IPS DF 6.9 (cell line): ENCODE results near the gene GTF2F1.
"Not testable (repeated sequence)": the region's sequence is repeated elsewhere in the genome, so short reads cannot be mapped to it uniquely, and the experiment has no call there.

Experiments
- DNase-seq: peaks from one replicate; pipeline ENCODE4 v3.0.0-alpha.2; 2013; ENCODE audit warnings: low read depth, low spot score
- H3K27ac ChIP-seq: one replicate; pipeline ENCODE4 v1.5.1; 2013; ENCODE audit warnings: low read length, control low read depth
- H3K27me3 ChIP-seq: 2 replicates; pipeline ENCODE4 v1.6.1; 2013; ENCODE audit warnings: mild to moderate bottlenecking, low read length; ENCODE audit not compliant: control insufficient read depth, insufficient read depth
- H3K36me3 ChIP-seq: 2 replicates; pipeline ENCODE4 v1.6.1; 2013; ENCODE audit warnings: low read length; ENCODE audit not compliant: control insufficient read depth, insufficient read depth
- H3K4me1 ChIP-seq: 2 replicates; pipeline ENCODE4 v1.6.1; 2013; ENCODE audit warnings: low read length; ENCODE audit not compliant: control insufficient read depth, insufficient read depth
- H3K4me3 ChIP-seq: 2 replicates; pipeline ENCODE4 v1.5.1; 2013; ENCODE audit warnings: mild to moderate bottlenecking, low read length
- H3K9me3 ChIP-seq: 2 replicates; pipeline ENCODE4 v1.6.1; 2013; ENCODE audit warnings: low read length, inconsistent platforms; ENCODE audit not compliant: control insufficient read depth, insufficient read depth
- WGBS: extraction: QIAGEN DNeasy Blood & Tissue Kit; methylation state at CpG from one replicate; pipeline ENCODE4 v1.1.7; 2013; ENCODE audit warnings: mixed read lengths, missing lambda C conversion rate; ENCODE audit not compliant: insufficient read length, insufficient coverage; 5-methylcytosine and 5-hydroxymethylcytosine counted together

GTF2F1 gene, protein sequence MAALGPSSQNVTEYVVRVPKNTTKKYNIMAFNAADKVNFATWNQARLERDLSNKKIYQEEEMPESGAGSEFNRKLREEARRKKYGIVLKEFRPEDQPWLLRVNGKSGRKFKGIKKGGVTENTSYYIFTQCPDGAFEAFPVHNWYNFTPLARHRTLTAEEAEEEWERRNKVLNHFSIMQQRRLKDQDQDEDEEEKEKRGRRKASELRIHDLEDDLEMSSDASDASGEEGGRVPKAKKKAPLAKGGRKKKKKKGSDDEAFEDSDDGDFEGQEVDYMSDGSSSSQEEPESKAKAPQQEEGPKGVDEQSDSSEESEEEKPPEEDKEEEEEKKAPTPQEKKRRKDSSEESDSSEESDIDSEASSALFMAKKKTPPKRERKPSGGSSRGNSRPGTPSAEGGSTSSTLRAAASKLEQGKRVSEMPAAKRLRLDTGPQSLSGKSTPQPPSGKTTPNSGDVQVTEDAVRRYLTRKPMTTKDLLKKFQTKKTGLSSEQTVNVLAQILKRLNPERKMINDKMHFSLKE

DNA sequence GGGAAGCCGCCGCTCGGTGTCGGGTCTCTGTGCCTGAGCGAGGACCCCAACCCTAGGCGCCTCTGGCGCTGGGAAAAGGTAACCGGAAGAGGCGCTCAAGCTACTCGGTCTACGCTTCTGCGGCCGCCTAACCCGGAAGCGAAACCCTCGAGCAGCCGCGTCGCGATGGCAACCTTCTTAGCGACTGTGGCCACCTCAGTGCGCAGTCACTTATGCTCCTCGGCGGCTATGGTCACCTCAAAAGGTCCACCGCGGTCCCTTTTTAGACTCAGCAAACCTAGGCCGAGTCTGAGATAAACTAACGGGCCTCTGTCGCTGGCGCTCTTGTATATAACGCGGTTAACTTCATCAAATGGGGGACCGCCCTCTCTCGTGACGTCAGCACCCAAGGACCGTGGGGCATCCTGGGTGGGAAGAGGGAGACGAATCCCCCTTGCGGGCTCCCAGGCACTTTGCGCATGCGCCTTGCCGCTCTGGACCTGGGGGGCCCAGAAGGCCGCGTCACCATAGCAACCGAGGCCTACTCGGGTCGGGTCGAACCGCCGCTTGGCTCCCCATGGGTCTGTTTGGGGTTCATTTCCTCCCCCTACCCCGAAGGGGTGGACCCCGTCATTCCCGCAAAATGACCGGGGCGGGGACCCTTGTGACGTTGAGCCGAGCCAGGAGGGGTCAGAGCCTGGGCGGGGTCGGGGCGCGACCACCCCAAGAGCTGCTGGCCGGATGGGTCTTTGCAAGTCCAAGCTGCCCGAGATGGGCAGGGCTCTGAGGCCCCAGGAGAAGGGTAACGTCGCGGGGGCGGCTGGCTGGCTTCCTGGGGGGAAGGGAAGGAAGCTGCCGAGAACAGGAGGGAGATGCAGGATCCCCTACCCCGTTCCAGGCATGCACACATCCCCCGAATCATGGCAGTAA lies at the start of gene GTF2F1:
GTF2F1 (minus strand) TSS at position 91 of the 909 bp plus-strand sequence. CDS start 169 bp downstream, outside the sequence.
- H3K36me3 ChIP-seq = peaks cover 9% of the 10 kb centered on the region; the same call in 1 of the 2 replicates
- H3K4me3 ChIP-seq = peak within 1 kb of the TSS; percentile 79
- no peaks in the 10 kb centered on the region for H3K9me3 ChIP-seq
- WGBS = no CpG with 5 or more reads among the region's 69 CpGs
- DNase-seq = peak; percentile 74
- H3K27ac ChIP-seq = no peak within 1 kb of the TSS
- H3K27me3 ChIP-seq = no peaks in the 10 kb centered on the region
- peaks cover 2% of the 10 kb centered on the region for H3K4me1 ChIP-seq

DNA sequence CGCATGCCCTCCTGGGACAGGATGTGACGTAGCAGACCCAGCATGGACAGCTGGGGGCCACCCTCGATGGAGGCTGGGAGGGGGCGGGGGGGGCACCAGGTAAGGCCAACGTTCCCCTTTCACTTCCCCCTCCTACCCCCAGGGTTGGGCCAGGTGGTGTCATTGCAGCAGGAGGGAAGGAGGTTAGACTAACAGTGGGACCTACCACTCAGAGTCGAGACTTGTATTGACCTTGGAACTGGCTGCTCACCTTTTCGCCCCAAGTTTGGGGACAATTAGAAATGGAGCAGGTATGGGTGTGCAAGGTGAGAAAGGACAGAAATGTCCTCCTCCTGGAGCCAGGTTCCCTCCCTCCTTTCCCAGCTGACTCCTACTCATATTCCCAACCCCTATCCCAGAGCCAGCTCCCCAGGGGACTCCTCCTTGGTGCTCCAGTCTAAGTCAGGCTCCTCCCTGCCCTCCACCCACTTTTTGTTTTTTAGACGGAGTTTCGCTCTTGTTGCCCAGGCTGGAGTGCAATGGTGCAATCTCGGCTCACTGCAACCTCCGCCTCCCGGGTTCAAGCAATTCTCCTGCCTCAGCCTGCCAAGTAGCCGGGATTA lies 49.2 kb upstream of the GTF2F1 start:
- H3K36me3 ChIP-seq = no peaks in the 10 kb centered on the region
- no peaks in the 10 kb centered on the region for H3K9me3 ChIP-seq
- H3K4me3 ChIP-seq = no peak overlapping the region
- H3K4me1 ChIP-seq = no peaks in the 10 kb centered on the region
- WGBS = no CpG with 5 or more reads among the region's 13 CpGs
- no peak for DNase-seq
- H3K27me3 ChIP-seq = no peaks in the 10 kb centered on the region
- H3K27ac ChIP-seq = no peak overlapping the region

DNA sequence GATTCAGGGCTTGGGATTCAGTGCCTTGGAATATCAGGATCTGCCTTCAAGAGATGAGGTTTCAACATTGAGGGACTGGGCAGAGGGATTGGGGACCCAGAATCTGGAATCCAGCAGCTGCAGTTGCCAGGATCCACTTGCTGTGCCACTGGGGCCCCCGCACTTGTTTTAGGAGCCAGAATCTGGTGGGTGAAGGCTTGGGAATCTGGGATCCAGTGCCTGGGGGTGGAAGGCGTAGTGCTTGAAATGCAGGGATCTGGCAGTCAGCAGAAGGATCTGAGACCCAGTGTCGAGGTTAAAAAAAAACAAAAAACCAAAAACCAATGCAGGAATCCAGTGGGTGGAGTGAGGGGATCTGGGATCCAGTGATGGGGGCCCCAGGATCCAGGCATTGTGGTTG lies 47.9 kb upstream of the GTF2F1 start:
- no peaks in the 10 kb centered on the region for H3K27me3 ChIP-seq
- H3K27ac ChIP-seq = no peak overlapping the region
- H3K36me3 ChIP-seq = no peaks in the 10 kb centered on the region
- H3K9me3 ChIP-seq = peaks cover 1% of the 10 kb centered on the region; the same call in 1 of the 2 replicates
- H3K4me3 ChIP-seq = no peak overlapping the region
- WGBS = no CpG with 5 or more reads among the region's 3 CpGs
- DNase-seq = no peak
- H3K4me1 ChIP-seq = no peaks in the 10 kb centered on the region

DNA sequence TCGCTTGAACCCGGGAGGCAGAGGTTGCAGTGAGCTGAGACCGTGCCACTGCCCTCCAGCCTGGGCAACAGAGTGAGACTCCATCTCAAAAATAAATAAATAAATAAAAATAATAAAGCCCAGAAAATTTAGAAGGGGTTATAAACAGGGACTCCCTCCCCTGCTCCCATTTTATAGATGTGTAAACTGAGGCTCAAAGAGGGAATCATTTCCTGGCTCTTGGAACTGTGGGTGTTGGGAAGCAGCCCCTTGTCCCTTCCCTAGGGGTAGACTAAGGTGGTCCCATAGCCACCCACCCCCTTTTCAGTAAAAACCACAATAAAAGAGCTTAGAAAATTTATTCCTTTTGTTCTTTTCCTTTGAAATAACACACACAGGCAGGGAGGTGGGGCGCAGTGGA lies 46.8 kb upstream of the GTF2F1 start:
- no peak overlapping the region for H3K4me3 ChIP-seq
- no peaks in the 10 kb centered on the region for H3K27me3 ChIP-seq
- WGBS = no CpG with 5 or more reads among the region's 4 CpGs
- H3K36me3 ChIP-seq = no peaks in the 10 kb centered on the region
- H3K4me1 ChIP-seq = no peaks in the 10 kb centered on the region
- no peak overlapping the region for H3K27ac ChIP-seq
- DNase-seq = no peak
- peaks cover 1% of the 10 kb centered on the region; the same call in 1 of the 2 replicates for H3K9me3 ChIP-seq

DNA sequence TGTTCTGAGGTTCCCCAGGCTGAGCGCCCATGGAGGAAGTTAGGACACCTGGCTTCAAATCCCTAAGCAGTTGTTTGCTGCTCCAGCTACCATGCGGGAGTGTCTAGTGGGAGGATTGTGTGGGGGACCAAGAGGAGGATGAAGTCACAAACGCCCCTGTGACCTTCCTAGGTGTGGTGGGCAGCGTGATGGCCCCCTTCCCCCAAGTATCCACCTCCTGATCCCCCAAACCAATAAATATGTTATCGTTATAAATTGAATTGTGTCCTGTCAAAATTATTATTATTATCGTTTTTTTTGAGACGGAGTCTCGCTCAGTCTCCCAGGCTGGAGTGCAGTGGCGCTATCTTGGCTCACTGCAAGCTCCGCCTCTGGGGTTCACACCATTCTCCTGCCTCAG lies 40.7 kb upstream of the GTF2F1 start, which contains the start of gene SLC25A41:
SLC25A41 (minus strand) TSS at position 101 of the 400 bp plus-strand sequence; CDS start at position 31, 70 bp downstream.
- DNase-seq = no peak
- Histone ChIP-seq H3K9me3 (peaks cover 1% of the 10 kb centered on the region; the same call in 1 of the 2 replicates), H3K36me3 (no peaks in the 10 kb centered on the region), H3K4me1 (no peaks in the 10 kb centered on the region), H3K27me3 (no peaks in the 10 kb centered on the region), H3K4me3 (no peak within 1 kb of the TSS), H3K27ac (no peak within 1 kb of the TSS)
- no CpG with 5 or more reads among the region's 10 CpGs for WGBS

DNA sequence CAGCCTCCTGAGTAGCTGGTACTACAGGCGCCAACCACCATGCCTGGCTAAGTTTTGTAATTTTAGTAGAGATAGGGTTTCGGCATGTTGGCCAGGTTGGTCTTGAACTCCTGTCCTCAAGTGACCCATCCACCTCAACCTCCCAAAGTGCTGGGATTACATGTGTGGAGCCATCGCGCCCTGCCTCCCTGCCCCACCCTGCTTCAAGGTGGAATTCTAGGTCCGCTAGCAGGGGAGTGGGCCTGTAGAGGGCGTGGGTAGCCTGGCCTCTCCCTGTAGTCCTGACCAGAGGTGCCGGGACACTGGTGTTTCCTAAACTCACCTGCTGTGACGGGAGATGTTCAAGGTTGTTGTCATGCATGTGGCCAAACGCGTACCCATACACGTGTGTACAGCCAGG lies 40.2 kb upstream of the GTF2F1 start:
- Histone ChIP-seq H3K4me1 (no peaks in the 10 kb centered on the region), H3K36me3 (no peaks in the 10 kb centered on the region), H3K4me3 (no peak overlapping the region), H3K27ac (no peak overlapping the region), H3K9me3 (peaks cover 1% of the 10 kb centered on the region; the same call in 1 of the 2 replicates), H3K27me3 (no peaks in the 10 kb centered on the region)
- no CpG with 5 or more reads among the region's 11 CpGs for WGBS
- no peak for DNase-seq

DNA sequence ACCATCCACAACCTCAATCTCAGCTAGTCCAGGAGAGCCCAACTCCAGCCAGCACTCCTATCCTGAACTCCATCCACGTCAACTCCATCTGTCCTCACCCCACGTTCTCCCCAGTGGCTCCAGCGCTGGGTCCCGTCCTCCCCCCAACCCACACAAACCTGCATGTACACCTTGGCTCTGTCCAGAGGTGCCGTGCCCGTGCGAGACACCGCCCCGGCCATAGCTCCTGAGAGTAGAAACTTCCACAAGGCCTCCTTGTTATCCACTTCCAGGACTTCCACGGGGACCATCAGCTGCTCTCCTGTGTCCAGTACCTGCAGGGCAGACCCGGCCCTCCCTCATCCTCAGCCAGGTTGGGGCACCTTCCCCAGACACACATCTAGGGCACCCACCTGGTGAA lies 38.9 kb upstream of the GTF2F1 start:
- no peaks in the 10 kb centered on the region for H3K4me1 ChIP-seq
- no CpG with 5 or more reads among the region's 11 CpGs for WGBS
- no peaks in the 10 kb centered on the region for H3K36me3 ChIP-seq
- DNase-seq = no peak
- no peak overlapping the region for H3K4me3 ChIP-seq
- no peak overlapping the region for H3K27ac ChIP-seq
- no peaks in the 10 kb centered on the region for H3K27me3 ChIP-seq
- H3K9me3 ChIP-seq = peaks cover 1% of the 10 kb centered on the region; the same call in 1 of the 2 replicates

DNA sequence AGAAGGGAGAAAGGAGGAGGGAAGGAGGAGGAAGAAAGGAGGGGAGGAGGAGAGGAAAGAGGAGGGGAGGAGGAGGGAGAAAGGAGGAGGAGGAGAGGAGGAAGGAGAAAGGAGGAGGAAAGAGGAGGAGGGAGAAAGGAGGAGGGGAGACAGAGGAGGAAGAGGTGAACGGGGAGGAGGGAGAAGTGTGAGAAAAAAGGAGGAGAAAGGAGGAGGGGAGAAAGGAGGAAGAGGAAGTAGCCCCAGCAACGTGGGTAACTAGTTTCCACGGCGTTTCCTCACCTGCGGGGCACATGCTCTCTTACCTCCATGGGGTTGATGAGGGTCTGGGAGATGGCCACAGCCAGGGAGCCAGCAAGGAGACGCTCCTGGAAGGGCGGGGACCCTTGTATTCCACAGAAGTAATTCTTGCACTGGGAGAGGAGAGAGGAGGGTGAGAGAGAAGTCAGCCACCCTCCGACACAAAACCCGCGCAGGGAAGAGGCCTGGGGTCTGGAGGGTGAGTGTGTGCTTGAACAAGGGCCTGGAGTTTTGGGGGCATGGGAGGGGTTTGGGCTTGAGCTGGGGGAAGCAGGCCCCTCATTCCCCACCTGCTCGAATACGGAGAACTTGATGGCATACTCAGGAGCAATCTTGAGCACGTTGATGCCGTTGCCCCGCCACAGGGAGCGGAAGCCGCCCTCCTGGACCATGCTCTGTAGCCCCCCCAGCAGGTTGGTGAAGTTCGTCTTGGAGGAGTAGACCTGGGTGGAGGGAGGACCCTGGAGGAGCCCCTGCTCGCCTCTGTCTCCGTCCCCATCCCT lies 36.7 kb upstream of the GTF2F1 start:
- DNase-seq = no peak
- H3K36me3 ChIP-seq = no peaks in the 10 kb centered on the region
- no peaks in the 10 kb centered on the region; the same call in 1 of the 2 replicates for H3K9me3 ChIP-seq
- 100% methylated on average over 1 of the region's 20 CpGs for WGBS
- H3K27ac ChIP-seq = no peak overlapping the region
- H3K4me3 ChIP-seq = no peak overlapping the region
- H3K4me1 ChIP-seq = no peaks in the 10 kb centered on the region
- H3K27me3 ChIP-seq = no peaks in the 10 kb centered on the region

DNA sequence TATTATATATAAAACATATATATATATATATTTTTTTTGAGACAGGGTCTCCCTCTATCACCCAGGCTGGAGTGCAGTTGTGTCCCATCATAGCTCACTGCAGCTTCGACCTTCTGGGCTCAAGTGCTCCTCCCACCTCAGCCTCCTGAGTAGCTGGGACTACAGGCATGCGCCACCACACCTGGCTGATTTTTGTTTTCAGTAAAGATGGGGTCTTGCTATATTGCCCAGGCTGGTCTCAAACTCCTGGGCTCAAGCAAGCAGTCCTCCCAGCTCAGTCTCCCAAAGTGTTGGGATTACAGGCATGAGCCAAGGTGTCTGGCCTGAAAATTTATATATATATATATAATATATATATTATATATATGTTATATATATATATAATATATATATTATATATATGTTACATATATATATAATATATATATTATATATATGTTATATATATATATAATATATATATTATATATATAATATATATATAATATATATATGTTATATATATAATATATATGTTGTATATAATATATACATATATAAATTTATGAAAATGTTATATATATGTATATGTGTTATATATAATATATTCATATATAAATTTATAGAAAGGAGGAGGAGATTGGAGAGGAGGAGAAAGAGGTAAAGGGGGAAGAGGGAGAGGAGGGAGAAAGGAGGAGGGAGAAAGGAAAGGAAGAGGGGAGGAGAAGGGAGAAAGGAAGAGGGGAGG lies 35.9 kb upstream of the GTF2F1 start:
- not testable (repeated sequence) for H3K9me3 ChIP-seq, H3K27ac ChIP-seq, H3K36me3 ChIP-seq, DNase-seq, H3K4me1 ChIP-seq, H3K27me3 ChIP-seq, H3K4me3 ChIP-seq
- WGBS = no CpG with 5 or more reads among the region's 2 CpGs
